Fibroblast of lung (primary cell): ENCODE measurements around the gene JPH2.

Source experiments
- EZH2 ChIP-seq: IDR thresholded peaks from 2 replicates; pipeline ENCODE4 v1.5.1; 2012; ENCODE audit warnings: low read length, control low read depth, mild to moderate bottlenecking; ENCODE audit errors: missing control alignments
- TF ChIP-seq, protein P1 (sequence below), 2 donors: IDR thresholded peaks in 1 of 2; conservative IDR thresholded peaks in 1 of 2; 1 replicate in 1 of 2; 2 replicates in 1 of 2; pipeline ENCODE4 v1.5.1; 2011 to 2012; ENCODE audit warnings: low read length in 2 of 2, control low read depth in 1 of 2, inconsistent platforms in 1 of 2, low read depth in 1 of 2, mild to moderate bottlenecking in 1 of 2

DNA sequence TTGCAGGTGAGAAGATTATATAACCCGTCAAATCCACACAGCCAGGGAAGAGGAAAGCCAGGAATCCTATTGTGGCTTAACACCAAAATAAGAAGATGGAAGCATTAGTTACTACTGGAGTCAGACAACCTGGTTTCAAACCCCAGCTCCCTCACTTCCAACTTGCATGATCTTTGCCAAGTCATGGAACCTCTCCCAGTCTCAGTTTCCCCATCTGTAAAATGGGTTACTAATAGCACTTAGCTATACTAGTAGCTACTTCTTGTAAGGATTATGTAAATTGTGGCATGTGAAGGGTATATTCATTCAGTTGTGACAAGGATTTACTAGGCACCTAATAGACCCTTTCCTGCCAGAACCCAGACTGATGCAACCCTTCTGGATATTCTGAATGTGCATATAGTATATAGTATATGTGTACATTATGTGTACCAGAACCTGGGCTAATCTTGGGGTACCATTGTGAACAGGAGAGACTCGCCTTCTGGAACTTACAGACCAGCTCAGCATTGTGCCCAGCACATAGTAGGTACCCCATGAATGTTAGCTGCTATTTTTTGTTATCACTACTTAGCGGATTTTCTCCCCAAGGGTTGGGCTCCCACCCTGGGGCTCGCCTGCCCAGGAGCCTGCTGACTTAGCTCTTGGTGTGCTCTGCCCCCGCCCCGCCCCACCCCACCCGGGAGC lies 50.3 kb downstream of the JPH2 start:
- TF ChIP-seq, protein P1, sequence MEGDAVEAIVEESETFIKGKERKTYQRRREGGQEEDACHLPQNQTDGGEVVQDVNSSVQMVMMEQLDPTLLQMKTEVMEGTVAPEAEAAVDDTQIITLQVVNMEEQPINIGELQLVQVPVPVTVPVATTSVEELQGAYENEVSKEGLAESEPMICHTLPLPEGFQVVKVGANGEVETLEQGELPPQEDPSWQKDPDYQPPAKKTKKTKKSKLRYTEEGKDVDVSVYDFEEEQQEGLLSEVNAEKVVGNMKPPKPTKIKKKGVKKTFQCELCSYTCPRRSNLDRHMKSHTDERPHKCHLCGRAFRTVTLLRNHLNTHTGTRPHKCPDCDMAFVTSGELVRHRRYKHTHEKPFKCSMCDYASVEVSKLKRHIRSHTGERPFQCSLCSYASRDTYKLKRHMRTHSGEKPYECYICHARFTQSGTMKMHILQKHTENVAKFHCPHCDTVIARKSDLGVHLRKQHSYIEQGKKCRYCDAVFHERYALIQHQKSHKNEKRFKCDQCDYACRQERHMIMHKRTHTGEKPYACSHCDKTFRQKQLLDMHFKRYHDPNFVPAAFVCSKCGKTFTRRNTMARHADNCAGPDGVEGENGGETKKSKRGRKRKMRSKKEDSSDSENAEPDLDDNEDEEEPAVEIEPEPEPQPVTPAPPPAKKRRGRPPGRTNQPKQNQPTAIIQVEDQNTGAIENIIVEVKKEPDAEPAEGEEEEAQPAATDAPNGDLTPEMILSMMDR (conservative IDR thresholded peaks at IDR 0.05 in 1 of 2, IDR thresholded peaks at IDR 0.05 in 1 of 2; ENCODE audit: low read depth in 1 of 2, low read length in 2 of 2), result no peak
- TF ChIP-seq EZH2, result no peak
